ENCODE data around the gene DACT1.

GRCh38 chr14:58643366-58643765, 5.6 kb downstream of the DACT1 start:
- TF ChIP-seq TAF1 (IDR thresholded peaks at IDR 0.05; ENCODE audit: borderline replicate concordance, insufficient read depth, low read length): no peak
- no peak for TF ChIP-seq POLR2AphosphoS5 (IDR thresholded peaks at IDR 0.05; ENCODE audit: low read depth, low read length)
